WTC11 (cell line): ENCODE measurements around the gene CD82. TPM values are rescaled to one million over a fixed set of nuclear protein-coding genes. Genes with fewer than 3 reads are reported as not detected.

Experiments
- ATAC-seq: fragments of 200-7000 bp; cut with Tn5 transposase; 2 replicates; pipeline ENCODE4 v1.10.0; 2021; ENCODE audit warnings: mild to moderate bottlenecking, moderate library complexity
- CTCF ChIA-PET: fragments of 300-600 bp; sonication (Branson Sonifier 250); formaldehyde crosslinking; loops from one replicate; lab custom pipeline; 2021; ENCODE audit warnings: antibody characterized with exemption; lab: Charles Lee
- POLR2A ChIA-PET: fragments of 350-600 bp; sonication (Branson Sonifier 250); formaldehyde crosslinking; loops from one replicate; lab custom pipeline; 2021; ENCODE audit warnings: antibody characterized with exemption; lab: Charles Lee
- DNase-seq: peaks from one replicate; pipeline ENCODE4 v3.0.0; 2021; ENCODE audit warnings: low spot score
- H3K27ac Mint-ChIP-seq: 2 replicates; pipeline ENCODE4 v1.8.0; 2021; ENCODE audit warnings: mixed read lengths
- H3K27me3 Mint-ChIP-seq: 2 replicates; pipeline ENCODE4 v1.8.0; 2021; ENCODE audit warnings: low read depth, mild to moderate bottlenecking, moderate library complexity, mixed read lengths
- H3K36me3 Mint-ChIP-seq: 2 replicates; pipeline ENCODE4 v1.8.0; 2021; ENCODE audit warnings: mixed read lengths
- H3K4me1 Mint-ChIP-seq: 2 replicates; pipeline ENCODE4 v1.8.0; 2022; ENCODE audit warnings: mixed read lengths
- H3K4me3 Mint-ChIP-seq: 2 replicates; pipeline ENCODE4 v1.8.0; 2021; ENCODE audit warnings: mild to moderate bottlenecking, moderate library complexity, mixed read lengths
- H3K9me3 Mint-ChIP-seq: 2 replicates; pipeline ENCODE4 v1.8.0; 2021; ENCODE audit warnings: mixed read lengths
- CTCF ChIP-seq: fragments of 200-600 bp; IDR thresholded peaks from 2 replicates; pipeline ENCODE4 v1.8.0; 2022; ENCODE audit warnings: antibody characterized with exemption
- ESRRA ChIP-seq: sonication (generic); formaldehyde crosslinking; IDR thresholded peaks from 2 replicates; pipeline ENCODE4 v1.8.1; 2022; ENCODE audit warnings: mild to moderate bottlenecking, missing genetic modification reagents, borderline replicate concordance
- GABPB1 ChIP-seq: sonication (generic); formaldehyde crosslinking; IDR thresholded peaks from 2 replicates; pipeline ENCODE4 v1.8.1; 2023; ENCODE audit warnings: mild to moderate bottlenecking, missing genetic modification reagents
- JUN ChIP-seq: sonication (generic); formaldehyde crosslinking; IDR thresholded peaks from 2 replicates; pipeline ENCODE4 v1.8.0; 2023; ENCODE audit warnings: mild to moderate bottlenecking, missing genetic modification reagents
- NFE2L1 ChIP-seq: sonication (generic); formaldehyde crosslinking; IDR thresholded peaks from 2 replicates; pipeline ENCODE4 v1.8.1; 2023; ENCODE audit warnings: missing genetic modification reagents
- NFYB ChIP-seq: sonication (generic); formaldehyde crosslinking; conservative IDR thresholded peaks from 2 replicates; pipeline ENCODE4 v1.8.0; 2022; ENCODE audit warnings: low read depth, missing genetic modification reagents
- SP1 ChIP-seq: sonication (generic); formaldehyde crosslinking; conservative IDR thresholded peaks from 2 replicates; pipeline ENCODE4 v1.8.1; 2022; ENCODE audit warnings: missing genetic modification reagents
- TP53 ChIP-seq: sonication (generic); formaldehyde crosslinking; IDR thresholded peaks from 2 replicates; pipeline ENCODE4 v1.8.1; 2023; ENCODE audit warnings: mild to moderate bottlenecking, missing genetic modification reagents
- USF1 ChIP-seq: sonication (generic); formaldehyde crosslinking; IDR thresholded peaks from 2 replicates; pipeline ENCODE4 v1.8.0; 2022; ENCODE audit warnings: mild to moderate bottlenecking, missing genetic modification reagents
- ZBTB21 ChIP-seq: sonication (generic); formaldehyde crosslinking; IDR thresholded peaks from 2 replicates; pipeline ENCODE4 v1.8.1; 2023; ENCODE audit warnings: mild to moderate bottlenecking, missing genetic modification reagents, borderline replicate concordance
- ZNF317 ChIP-seq: sonication (generic); formaldehyde crosslinking; IDR thresholded peaks from 2 replicates; pipeline ENCODE4 v1.8.1; 2023; ENCODE audit warnings: low read depth, mild to moderate bottlenecking, moderate library complexity, missing genetic modification reagents, borderline replicate concordance
- total RNA-seq: library from RNA; stranded (reverse); gene quantifications from 3 replicates; pipeline ENCODE4 v1.2.3, GENCODE V29; 2021
- TF ChIP-seq, protein P1 (sequence below): sonication (generic); formaldehyde crosslinking; IDR thresholded peaks from 2 replicates; pipeline ENCODE4 v1.8.1; 2023; ENCODE audit warnings: mild to moderate bottlenecking, missing genetic modification reagents, moderate library complexity
- TF ChIP-seq, protein P2 (sequence below): sonication (generic); formaldehyde crosslinking; IDR thresholded peaks from 2 replicates; pipeline ENCODE4 v1.8.1; 2022; ENCODE audit warnings: mild to moderate bottlenecking, moderate library complexity, missing genetic modification reagents
- TF ChIP-seq, protein P3 (sequence below): sonication (generic); formaldehyde crosslinking; IDR thresholded peaks from 2 replicates; pipeline ENCODE4 v1.8.0; 2022; ENCODE audit warnings: missing genetic modification reagents
- TF ChIP-seq, protein P4 (sequence below): sonication (generic); formaldehyde crosslinking; IDR thresholded peaks from 2 replicates; pipeline ENCODE4 v1.8.0; 2022; ENCODE audit warnings: mild to moderate bottlenecking, missing genetic modification reagents
- TF ChIP-seq, protein P5 (sequence below): sonication (generic); formaldehyde crosslinking; IDR thresholded peaks from 2 replicates; pipeline ENCODE4 v1.8.1; 2023; ENCODE audit warnings: mild to moderate bottlenecking, missing genetic modification reagents

The CD82 gene
- total RNA-seq, 1 experiment from 2014 or later, result 15.5 TPM

- peaks cover 9% of the 10 kb centered on the region for H3K9me3 Mint-ChIP-seq
- CTCF ChIA-PET, result no interaction called here
- ATAC-seq (no peak), DNase-seq (no peak)
- TF ChIP-seq, protein P1, sequence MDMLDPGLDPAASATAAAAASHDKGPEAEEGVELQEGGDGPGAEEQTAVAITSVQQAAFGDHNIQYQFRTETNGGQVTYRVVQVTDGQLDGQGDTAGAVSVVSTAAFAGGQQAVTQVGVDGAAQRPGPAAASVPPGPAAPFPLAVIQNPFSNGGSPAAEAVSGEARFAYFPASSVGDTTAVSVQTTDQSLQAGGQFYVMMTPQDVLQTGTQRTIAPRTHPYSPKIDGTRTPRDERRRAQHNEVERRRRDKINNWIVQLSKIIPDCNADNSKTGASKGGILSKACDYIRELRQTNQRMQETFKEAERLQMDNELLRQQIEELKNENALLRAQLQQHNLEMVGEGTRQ (CRISPR knock-in tag), result no peak
- TF ChIP-seq GABPB1 (CRISPR knock-in tag), result no peak
- no peak overlapping the region for H3K4me3 Mint-ChIP-seq
- no peaks in the 10 kb centered on the region; the same call in 1 of the 2 replicates for H3K27me3 Mint-ChIP-seq
- POLR2A ChIA-PET, result interaction anchor here (0.6 kb wide), 1 partner anchor 203 kb away, joined by 4 read pairs; no protein-coding TSS in a partner anchor
- peaks cover 29% of the 10 kb centered on the region for H3K4me1 Mint-ChIP-seq
- H3K27ac Mint-ChIP-seq, result no peak overlapping the region
- H3K36me3 Mint-ChIP-seq, result no peaks in the 10 kb centered on the region
Measured at GRCh38 chr11:44630511-44631210, 65.2 kb downstream of the CD82 start.

- H3K4me3 Mint-ChIP-seq, result no peak overlapping the region
- TF ChIP-seq NFYB (CRISPR knock-in tag), result no peak
- no peak for TF ChIP-seq SP1 (CRISPR knock-in tag)
- TF ChIP-seq, protein P2, sequence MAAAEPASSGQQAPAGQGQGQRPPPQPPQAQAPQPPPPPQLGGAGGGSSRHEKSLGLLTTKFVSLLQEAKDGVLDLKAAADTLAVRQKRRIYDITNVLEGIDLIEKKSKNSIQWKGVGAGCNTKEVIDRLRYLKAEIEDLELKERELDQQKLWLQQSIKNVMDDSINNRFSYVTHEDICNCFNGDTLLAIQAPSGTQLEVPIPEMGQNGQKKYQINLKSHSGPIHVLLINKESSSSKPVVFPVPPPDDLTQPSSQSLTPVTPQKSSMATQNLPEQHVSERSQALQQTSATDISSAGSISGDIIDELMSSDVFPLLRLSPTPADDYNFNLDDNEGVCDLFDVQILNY (CRISPR knock-in tag), result no peak
- TF ChIP-seq, protein P3, sequence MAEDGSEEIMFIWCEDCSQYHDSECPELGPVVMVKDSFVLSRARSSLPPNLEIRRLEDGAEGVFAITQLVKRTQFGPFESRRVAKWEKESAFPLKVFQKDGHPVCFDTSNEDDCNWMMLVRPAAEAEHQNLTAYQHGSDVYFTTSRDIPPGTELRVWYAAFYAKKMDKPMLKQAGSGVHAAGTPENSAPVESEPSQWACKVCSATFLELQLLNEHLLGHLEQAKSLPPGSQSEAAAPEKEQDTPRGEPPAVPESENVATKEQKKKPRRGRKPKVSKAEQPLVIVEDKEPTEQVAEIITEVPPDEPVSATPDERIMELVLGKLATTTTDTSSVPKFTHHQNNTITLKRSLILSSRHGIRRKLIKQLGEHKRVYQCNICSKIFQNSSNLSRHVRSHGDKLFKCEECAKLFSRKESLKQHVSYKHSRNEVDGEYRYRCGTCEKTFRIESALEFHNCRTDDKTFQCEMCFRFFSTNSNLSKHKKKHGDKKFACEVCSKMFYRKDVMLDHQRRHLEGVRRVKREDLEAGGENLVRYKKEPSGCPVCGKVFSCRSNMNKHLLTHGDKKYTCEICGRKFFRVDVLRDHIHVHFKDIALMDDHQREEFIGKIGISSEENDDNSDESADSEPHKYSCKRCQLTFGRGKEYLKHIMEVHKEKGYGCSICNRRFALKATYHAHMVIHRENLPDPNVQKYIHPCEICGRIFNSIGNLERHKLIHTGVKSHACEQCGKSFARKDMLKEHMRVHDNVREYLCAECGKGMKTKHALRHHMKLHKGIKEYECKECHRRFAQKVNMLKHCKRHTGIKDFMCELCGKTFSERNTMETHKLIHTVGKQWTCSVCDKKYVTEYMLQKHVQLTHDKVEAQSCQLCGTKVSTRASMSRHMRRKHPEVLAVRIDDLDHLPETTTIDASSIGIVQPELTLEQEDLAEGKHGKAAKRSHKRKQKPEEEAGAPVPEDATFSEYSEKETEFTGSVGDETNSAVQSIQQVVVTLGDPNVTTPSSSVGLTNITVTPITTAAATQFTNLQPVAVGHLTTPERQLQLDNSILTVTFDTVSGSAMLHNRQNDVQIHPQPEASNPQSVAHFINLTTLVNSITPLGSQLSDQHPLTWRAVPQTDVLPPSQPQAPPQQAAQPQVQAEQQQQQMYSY (CRISPR knock-in tag), result no peak
- no peak for TF ChIP-seq ESRRA (CRISPR knock-in tag)
- TF ChIP-seq ZBTB21, result no peak
- no peak for TF ChIP-seq TP53 (CRISPR knock-in tag)
- no peak for TF ChIP-seq JUN (CRISPR knock-in tag)
- no peak for TF ChIP-seq USF1 (CRISPR knock-in tag)
- no peak for TF ChIP-seq ZNF317 (CRISPR knock-in tag)
- TF ChIP-seq, protein P4, sequence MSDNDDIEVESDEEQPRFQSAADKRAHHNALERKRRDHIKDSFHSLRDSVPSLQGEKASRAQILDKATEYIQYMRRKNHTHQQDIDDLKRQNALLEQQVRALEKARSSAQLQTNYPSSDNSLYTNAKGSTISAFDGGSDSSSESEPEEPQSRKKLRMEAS, result no peak
- no peak for TF ChIP-seq NFE2L1 (CRISPR knock-in tag)
- TF ChIP-seq CTCF, result no peak
- TF ChIP-seq, protein P5, sequence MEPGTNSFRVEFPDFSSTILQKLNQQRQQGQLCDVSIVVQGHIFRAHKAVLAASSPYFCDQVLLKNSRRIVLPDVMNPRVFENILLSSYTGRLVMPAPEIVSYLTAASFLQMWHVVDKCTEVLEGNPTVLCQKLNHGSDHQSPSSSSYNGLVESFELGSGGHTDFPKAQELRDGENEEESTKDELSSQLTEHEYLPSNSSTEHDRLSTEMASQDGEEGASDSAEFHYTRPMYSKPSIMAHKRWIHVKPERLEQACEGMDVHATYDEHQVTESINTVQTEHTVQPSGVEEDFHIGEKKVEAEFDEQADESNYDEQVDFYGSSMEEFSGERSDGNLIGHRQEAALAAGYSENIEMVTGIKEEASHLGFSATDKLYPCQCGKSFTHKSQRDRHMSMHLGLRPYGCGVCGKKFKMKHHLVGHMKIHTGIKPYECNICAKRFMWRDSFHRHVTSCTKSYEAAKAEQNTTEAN, result no peak
- CTCF ChIA-PET, result interaction anchor here (0.7 to 3.4 kb wide), 9 partner anchors 15 to 295 kb away, joined by 3 to 16 read pairs (median 4); partner anchors contain the start of gene CD82
- peaks cover 29% of the 10 kb centered on the region for H3K4me1 Mint-ChIP-seq
- no peaks in the 10 kb centered on the region for H3K9me3 Mint-ChIP-seq
- ATAC-seq (no peak), DNase-seq (no peak)
- H3K27me3 Mint-ChIP-seq, result no peaks in the 10 kb centered on the region; the same call in 1 of the 2 replicates
- POLR2A ChIA-PET, result no interaction called here
- no peak overlapping the region for H3K27ac Mint-ChIP-seq
- no peaks in the 10 kb centered on the region for H3K36me3 Mint-ChIP-seq
Measured at GRCh38 chr11:44631831-44632230, 66.4 kb downstream of the CD82 start.
